Adipocyte (in vitro differentiated cells): ENCODE results near the gene PIK3C2G.

Experiments
- DNase-seq: peaks from one replicate; pipeline ENCODE4 v3.0.0-alpha.2; 2015; ENCODE audit warnings: low read depth
- H3K27me3 ChIP-seq: replicated peaks from 2 replicates; pipeline ENCODE4 v1.7.0; 2013; ENCODE audit warnings: mild to moderate bottlenecking, low read length, moderate library complexity; ENCODE audit not compliant: control insufficient read depth, insufficient read depth
- H3K36me3 ChIP-seq: 2 replicates; pipeline ENCODE4 v1.7.0; 2013; ENCODE audit warnings: low read length, mild to moderate bottlenecking, moderate library complexity; ENCODE audit not compliant: control insufficient read depth, insufficient read depth, severe bottlenecking
- H3K4me1 ChIP-seq: 2 replicates; pipeline ENCODE4 v1.7.0; 2013; ENCODE audit warnings: mild to moderate bottlenecking, low read length, moderate library complexity; ENCODE audit not compliant: control insufficient read depth, insufficient read depth
- H3K4me3 ChIP-seq: 2 replicates; pipeline ENCODE4 v1.7.0; 2013; ENCODE audit warnings: mild to moderate bottlenecking, low read length, moderate library complexity
- H3K9ac ChIP-seq: 2 replicates; pipeline ENCODE4 v1.7.0; 2013; ENCODE audit warnings: mild to moderate bottlenecking, low read length, moderate library complexity
- H3K9me3 ChIP-seq: 2 replicates; pipeline ENCODE4 v1.7.0; 2013; ENCODE audit warnings: mild to moderate bottlenecking, low read length, moderate library complexity; ENCODE audit not compliant: control insufficient read depth

PIK3C2G gene

GRCh38 chr12:18382236-18382885 lies 121.0 kb downstream of the PIK3C2G start:
- H3K4me1 ChIP-seq, result peaks cover 18% of the 10 kb centered on the region
- H3K9me3 ChIP-seq, result no peaks in the 10 kb centered on the region
- H3K9ac ChIP-seq, result no peak overlapping the region
- H3K4me3 ChIP-seq, result peak overlapping the region; percentile 43
- H3K27me3 ChIP-seq, result no peaks in the 10 kb centered on the region
- DNase-seq, result peak; percentile 88
- no peaks in the 10 kb centered on the region for H3K36me3 ChIP-seq

- peaks cover 18% of the 10 kb centered on the region for H3K4me1 ChIP-seq
- H3K36me3 ChIP-seq, result no peaks in the 10 kb centered on the region
- H3K27me3 ChIP-seq, result no peaks in the 10 kb centered on the region
- H3K4me3 ChIP-seq, result peak overlapping the region; percentile 43
- H3K9ac ChIP-seq, result no peak overlapping the region
- H3K9me3 ChIP-seq, result no peaks in the 10 kb centered on the region
- peak; percentile 95 for DNase-seq
Observed at GRCh38 chr12:18383203-18383602, 121.9 kb downstream of the PIK3C2G start.

- Histone ChIP-seq H3K36me3 (no peaks in the 10 kb centered on the region), H3K9ac (no peak overlapping the region), H3K9me3 (no peaks in the 10 kb centered on the region), H3K27me3 (no peaks in the 10 kb centered on the region), H3K4me1 (peaks cover 11% of the 10 kb centered on the region), H3K4me3 (no peak overlapping the region)
- no peak for DNase-seq
Observed at GRCh38 chr12:18387706-18388105, 126.4 kb downstream of the PIK3C2G start.

GRCh38 chr12:18389820-18390219 lies 128.5 kb downstream of the PIK3C2G start:
- Histone ChIP-seq H3K9me3 (no peaks in the 10 kb centered on the region), H3K36me3 (no peaks in the 10 kb centered on the region), H3K9ac (no peak overlapping the region), H3K4me3 (no peak overlapping the region), H3K27me3 (no peaks in the 10 kb centered on the region), H3K4me1 (no peaks in the 10 kb centered on the region)
- no peak for DNase-seq

- DNase-seq, result no peak
- Histone ChIP-seq H3K27me3 (no peaks in the 10 kb centered on the region), H3K9me3 (no peaks in the 10 kb centered on the region), H3K36me3 (no peaks in the 10 kb centered on the region), H3K9ac (no peak overlapping the region), H3K4me3 (no peak overlapping the region), H3K4me1 (no peaks in the 10 kb centered on the region)
Observed at GRCh38 chr12:18391151-18391550, 129.8 kb downstream of the PIK3C2G start.

- H3K27me3 ChIP-seq, result no peaks in the 10 kb centered on the region
- DNase-seq, result no peak
- no peaks in the 10 kb centered on the region for H3K9me3 ChIP-seq
- H3K4me3 ChIP-seq, result no peak overlapping the region
- no peaks in the 10 kb centered on the region for H3K36me3 ChIP-seq
- no peak overlapping the region for H3K9ac ChIP-seq
- no peaks in the 10 kb centered on the region for H3K4me1 ChIP-seq
Observed at GRCh38 chr12:18394742-18395141, 133.4 kb downstream of the PIK3C2G start.

- DNase-seq, result peak; percentile 7
- H3K4me1 ChIP-seq, result peaks cover 8% of the 10 kb centered on the region
- no peak overlapping the region for H3K4me3 ChIP-seq
- no peaks in the 10 kb centered on the region for H3K9me3 ChIP-seq
- no peaks in the 10 kb centered on the region for H3K36me3 ChIP-seq
- no peak overlapping the region for H3K9ac ChIP-seq
- H3K27me3 ChIP-seq, result no peaks in the 10 kb centered on the region
Observed at GRCh38 chr12:18400186-18400585, 138.9 kb downstream of the PIK3C2G start.

- peaks cover 8% of the 10 kb centered on the region for H3K4me1 ChIP-seq
Observed at GRCh38 chr12:18402872-18403611, 141.7 kb downstream of the PIK3C2G start.

GRCh38 chr12:18411453-18411852 lies 150.1 kb downstream of the PIK3C2G start:
- Histone ChIP-seq H3K9ac (no peak overlapping the region), H3K27me3 (no peaks in the 10 kb centered on the region), H3K9me3 (no peaks in the 10 kb centered on the region), H3K4me1 (no peaks in the 10 kb centered on the region), H3K36me3 (no peaks in the 10 kb centered on the region), H3K4me3 (no peak overlapping the region)
- DNase-seq, result no peak

More at GRCh38 chr12:18402872-18403611, 141.7 kb downstream of the PIK3C2G start:
- Histone ChIP-seq H3K27me3 (no peaks in the 10 kb centered on the region), H3K36me3 (no peaks in the 10 kb centered on the region), H3K4me3 (no peak overlapping the region), H3K9me3 (no peaks in the 10 kb centered on the region), H3K9ac (no peak overlapping the region)
- no peak for DNase-seq

- H3K9me3 ChIP-seq, result no peaks in the 10 kb centered on the region
- H3K27me3 ChIP-seq, result no peaks in the 10 kb centered on the region
- no peaks in the 10 kb centered on the region for H3K4me1 ChIP-seq
- H3K36me3 ChIP-seq, result no peaks in the 10 kb centered on the region
- no peak overlapping the region for H3K9ac ChIP-seq
- H3K4me3 ChIP-seq, result no peak overlapping the region
- DNase-seq, result no peak
Observed at GRCh38 chr12:18414671-18415070, 153.4 kb downstream of the PIK3C2G start.

GRCh38 chr12:18415227-18415626 lies 153.9 kb downstream of the PIK3C2G start:
- H3K9ac ChIP-seq, result no peak overlapping the region
- H3K36me3 ChIP-seq, result no peaks in the 10 kb centered on the region
- DNase-seq, result no peak
- H3K27me3 ChIP-seq, result no peaks in the 10 kb centered on the region
- H3K4me3 ChIP-seq, result no peak overlapping the region
- H3K4me1 ChIP-seq, result no peaks in the 10 kb centered on the region
- H3K9me3 ChIP-seq, result no peaks in the 10 kb centered on the region
